Measurements from ENCODE around the gene ATF7.
"Not testable (repeated sequence)": the region's sequence is repeated elsewhere in the genome, so short reads cannot be mapped to it uniquely, and the experiment has no call there.

ATF7 gene

GRCh38 chr12:53617700-53618099, 8.5 kb downstream of the ATF7 start:
- H3K4me3 ChIP-seq (ENCODE audit: low read length) = peak overlapping the region; percentile 66; the same call in 1 of the 2 replicates
- TF ChIP-seq ZNF274 (IDR thresholded peaks at IDR 0.05; ENCODE audit: low read depth, low read length) = no peak

GRCh38 chr12:53616950-53617349, 9.2 kb downstream of the ATF7 start:
- no peak overlapping the region for H3K4me3 ChIP-seq (ENCODE audit: low read length)
- no peak for TF ChIP-seq ZNF274 (IDR thresholded peaks at IDR 0.05; ENCODE audit: low read depth, low read length)

GRCh38 chr12:53613821-53614220, 12.4 kb downstream of the ATF7 start:
- TF ChIP-seq ZNF274 (IDR thresholded peaks at IDR 0.05; ENCODE audit: low read depth, low read length) = no peak
- no peak overlapping the region for H3K4me3 ChIP-seq (ENCODE audit: low read length)

GRCh38 chr12:53612978-53613377, 13.2 kb downstream of the ATF7 start:
- no peak overlapping the region for H3K4me3 ChIP-seq (ENCODE audit: low read length)
- TF ChIP-seq ZNF274 (IDR thresholded peaks at IDR 0.05; ENCODE audit: low read depth, low read length) = no peak

DNA sequence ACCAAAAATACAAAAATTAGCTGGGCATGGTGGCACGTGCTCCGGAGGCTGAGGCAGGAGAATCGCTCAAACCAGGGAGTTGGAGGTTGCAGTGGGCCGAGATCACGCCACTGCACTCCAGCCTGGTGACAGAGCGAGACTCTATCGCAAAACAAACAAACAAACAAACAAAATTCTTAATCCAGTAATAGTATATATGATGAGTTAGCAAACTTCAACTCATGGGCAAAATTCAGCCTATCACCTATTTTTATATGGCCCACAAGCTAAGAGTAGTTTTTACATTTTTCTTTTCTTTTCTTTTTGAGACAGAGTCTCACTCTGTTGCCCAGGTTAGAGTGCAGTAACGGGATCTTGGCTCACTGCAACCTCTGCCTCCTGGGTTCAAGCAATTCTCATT, 14.9 kb downstream of the ATF7 start:
- no peak for TF ChIP-seq ZNF274 (IDR thresholded peaks at IDR 0.05; ENCODE audit: low read depth, low read length)
- H3K4me3 ChIP-seq (ENCODE audit: low read length) = no peak overlapping the region

GRCh38 chr12:53606688-53607087, 19.5 kb downstream of the ATF7 start:
- not testable (repeated sequence) for H3K4me3 ChIP-seq (ENCODE audit: low read length)

DNA sequence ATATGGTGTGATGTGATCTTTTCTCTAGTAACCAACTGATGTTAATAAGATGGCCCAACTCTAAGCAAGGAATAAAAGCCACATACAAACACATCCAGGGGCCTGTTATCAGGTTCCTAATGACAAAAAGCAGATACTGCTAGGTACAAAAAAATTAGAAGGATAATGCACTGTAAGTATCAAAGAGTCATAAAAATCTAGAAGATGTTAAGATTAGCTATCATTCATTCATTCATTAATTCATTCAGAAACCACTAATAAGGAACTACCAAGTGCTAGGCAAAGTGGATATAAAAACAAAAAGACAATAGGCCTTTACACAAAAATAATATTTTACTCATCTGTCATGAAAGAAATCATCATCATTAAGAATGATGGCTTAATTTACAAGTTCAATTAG, 21.6 kb downstream of the ATF7 start:
- TF ChIP-seq ZNF274 (IDR thresholded peaks at IDR 0.05; ENCODE audit: low read depth, low read length) = no peak

GRCh38 chr12:53603804-53604203, 22.4 kb downstream of the ATF7 start:
- no peak overlapping the region for H3K4me3 ChIP-seq (ENCODE audit: low read length)
- no peak for TF ChIP-seq ZNF274 (IDR thresholded peaks at IDR 0.05; ENCODE audit: low read depth, low read length)

More for the DNA sequence above, 21.6 kb downstream of the ATF7 start:
- no peak overlapping the region for H3K4me3 ChIP-seq (ENCODE audit: low read length)

GRCh38 chr12:53603196-53603595, 23.0 kb downstream of the ATF7 start:
- no peak overlapping the region for H3K4me3 ChIP-seq (ENCODE audit: low read length)
- no peak for TF ChIP-seq ZNF274 (IDR thresholded peaks at IDR 0.05; ENCODE audit: low read depth, low read length)

- no peak for TF ChIP-seq ZNF274 (IDR thresholded peaks at IDR 0.05; ENCODE audit: low read depth, low read length)
- no peak overlapping the region; the same call in 1 of the 2 replicates for H3K4me3 ChIP-seq (ENCODE audit: low read length)
Observed at GRCh38 chr12:53602176-53602864, 23.9 kb downstream of the ATF7 start.

DNA sequence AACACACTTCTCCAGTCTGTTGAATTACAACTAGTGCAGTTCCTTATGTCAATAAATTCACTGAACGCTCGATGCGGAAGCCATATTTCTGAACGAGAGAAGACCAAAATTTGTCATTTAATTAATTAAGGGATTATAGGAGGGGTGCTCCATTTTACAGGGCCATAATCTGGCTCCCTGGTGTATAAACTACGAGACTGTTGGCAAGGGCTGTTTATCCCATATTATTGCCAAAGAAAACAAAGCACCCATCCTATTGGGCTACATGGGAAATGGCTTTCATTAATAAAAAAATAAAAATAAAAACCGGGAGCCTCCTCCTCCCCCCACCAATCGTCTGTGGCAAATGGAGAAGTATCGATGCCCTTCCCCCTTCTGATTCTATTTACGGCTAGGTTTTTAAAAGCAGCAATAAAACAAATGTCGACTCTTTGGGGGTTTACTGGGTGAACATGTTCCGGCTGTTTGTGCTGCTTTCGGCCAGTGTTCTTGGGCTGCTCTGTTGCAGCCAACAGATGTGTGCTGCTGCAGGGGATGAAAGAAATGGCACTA, 24.8 kb downstream of the ATF7 start:
- H3K4me3 ChIP-seq (ENCODE audit: low read length) = peak overlapping the region; percentile 75
- no peak for TF ChIP-seq ZNF274 (IDR thresholded peaks at IDR 0.05; ENCODE audit: low read depth, low read length)

DNA sequence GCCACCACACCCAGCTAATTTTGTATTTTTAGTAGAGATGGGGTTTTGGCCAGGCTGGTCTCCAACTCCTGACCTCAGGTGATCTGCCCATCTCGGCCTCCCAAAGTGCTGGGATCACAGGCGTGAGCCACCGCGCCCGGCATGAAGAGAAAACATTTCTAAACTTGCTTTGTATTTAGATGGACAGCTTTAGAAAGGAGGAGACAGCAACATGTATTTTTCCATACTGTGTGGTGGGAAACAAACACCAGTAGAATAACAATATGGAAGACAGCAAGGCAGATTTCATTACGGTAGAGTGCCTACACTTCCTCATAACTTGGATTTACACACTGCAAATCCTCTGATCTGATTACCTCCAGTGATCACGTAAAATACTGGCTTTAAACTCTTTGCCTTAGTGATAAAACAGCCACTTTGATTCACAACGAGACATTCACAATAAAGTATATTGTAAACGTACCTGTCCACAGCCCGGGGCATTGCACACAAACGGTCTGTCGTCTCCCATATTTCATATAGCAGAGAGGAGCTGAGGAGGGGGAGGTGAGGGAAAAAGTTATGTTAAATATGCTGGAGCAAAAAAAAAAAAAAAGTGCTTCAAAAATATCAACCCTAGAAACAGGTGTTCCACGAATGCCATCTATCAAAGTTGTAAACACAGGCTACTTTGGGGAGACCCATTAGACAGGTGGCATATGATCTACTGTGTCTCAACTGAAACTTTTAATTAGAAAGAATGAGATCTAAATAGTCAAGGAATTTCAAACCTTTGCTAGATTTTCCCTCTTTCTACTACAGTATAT, 25.5 kb downstream of the ATF7 start:
- no peak for TF ChIP-seq ZNF274 (IDR thresholded peaks at IDR 0.05; ENCODE audit: low read depth, low read length)

GRCh38 chr12:53599579-53599978, 26.6 kb downstream of the ATF7 start:
- no peak overlapping the region for H3K4me3 ChIP-seq (ENCODE audit: low read length)
- TF ChIP-seq ZNF274 (IDR thresholded peaks at IDR 0.05; ENCODE audit: low read depth, low read length) = no peak

More for the DNA sequence above, 25.5 kb downstream of the ATF7 start:
- no peak overlapping the region; the same call in 1 of the 2 replicates for H3K4me3 ChIP-seq (ENCODE audit: low read length)

GRCh38 chr12:53598971-53599370, 27.2 kb downstream of the ATF7 start:
- not testable (repeated sequence) for H3K4me3 ChIP-seq (ENCODE audit: low read length)

- no peak for TF ChIP-seq ZNF274 (IDR thresholded peaks at IDR 0.05; ENCODE audit: low read depth, low read length)
- H3K4me3 ChIP-seq (ENCODE audit: low read length) = no peak overlapping the region
Observed at GRCh38 chr12:53596920-53597363, 29.2 kb downstream of the ATF7 start.
